IMR-90 (cell line): ENCODE data around the gene RANBP10. TPM values are rescaled to one million over a fixed set of nuclear protein-coding genes. Genes with fewer than 3 reads are reported as not detected.

Source experiments
- ATAC-seq: fragments of 200-7000 bp; cut with Tn5 transposase; 2 replicates; pipeline ENCODE4 v1.9.1; 2020; ENCODE audit warnings: low read depth, mild to moderate bottlenecking, moderate library complexity
- BruUV-seq: library from RNA; stranded (reverse); fragments of 400-500 nt; replicated peaks from 2 replicates; lab custom pipeline; 2021; lab: Mats Ljungman, UMichigan
- CTCF ChIA-PET: fragments of 300-600 bp; formaldehyde crosslinking; extraction: SDS; loops from one replicate; lab custom pipeline; 2021; ENCODE audit warnings: antibody characterized with exemption; lab: Yijun Ruan, JAX
- POLR2A ChIA-PET: fragments of 300-600 bp; sonication (Branson Sonifier 250); formaldehyde crosslinking; loops from one replicate; lab custom pipeline; 2022; ENCODE audit warnings: antibody characterized with exemption; ENCODE audit not compliant: unreplicated experiment; lab: Charles Lee
- DNase-seq: peaks from one replicate; pipeline ENCODE4 v3.0.0; 2013
- H2AFZ ChIP-seq: replicated peaks from 2 replicates; pipeline ENCODE3; 2013; ENCODE audit warnings: low read length, mild to moderate bottlenecking; ENCODE audit not compliant: poor library complexity
- H2AK5ac ChIP-seq: 2 replicates; pipeline ENCODE4 v1.6.1; 2013; ENCODE audit warnings: low read depth, low read length, inconsistent platforms
- H2AK9ac ChIP-seq: replicated peaks from 2 replicates; pipeline ENCODE3; 2013; ENCODE audit warnings: mild to moderate bottlenecking, low read depth, low read length, moderate library complexity; ENCODE audit not compliant: poor library complexity
- H2BK120ac ChIP-seq: 2 replicates; pipeline ENCODE4 v1.6.1; 2013; ENCODE audit warnings: low read depth, low read length, inconsistent platforms
- H2BK15ac ChIP-seq: 3 replicates; pipeline ENCODE4 v1.6.1; 2013; ENCODE audit warnings: low read depth, low read length, inconsistent platforms
- H2BK20ac ChIP-seq: 2 replicates; pipeline ENCODE4 v1.6.1; 2013; ENCODE audit warnings: low read depth, mild to moderate bottlenecking, inconsistent platforms, low read length, moderate library complexity
- H2BK5ac ChIP-seq: 2 replicates; pipeline ENCODE4 v1.6.1; 2013; ENCODE audit warnings: mild to moderate bottlenecking, low read depth, low read length, inconsistent platforms; ENCODE audit not compliant: poor library complexity, severe bottlenecking
- H3K14ac ChIP-seq: replicated peaks from 2 replicates; pipeline ENCODE4 v1.6.1; 2013; ENCODE audit warnings: low read depth, low read length, inconsistent platforms
- H3K18ac ChIP-seq: 2 replicates; pipeline ENCODE4 v1.6.1; 2013; ENCODE audit warnings: low read depth, low read length, control low read depth
- H3K23ac ChIP-seq: 2 replicates; pipeline ENCODE4 v1.6.1; 2013; ENCODE audit warnings: low read depth, low read length, inconsistent platforms
- H3K27ac ChIP-seq: 2 replicates; pipeline ENCODE4 v1.5.1; 2013; ENCODE audit warnings: mild to moderate bottlenecking, control low read depth, low read length; ENCODE audit not compliant: insufficient read depth
- H3K27me3 ChIP-seq: 2 replicates; pipeline ENCODE4 v1.6.1; 2013; ENCODE audit warnings: low read length; ENCODE audit not compliant: control insufficient read depth, insufficient read depth
- H3K36me3 ChIP-seq: 2 replicates; pipeline ENCODE4 v1.6.1; 2013; ENCODE audit warnings: low read length, mixed read lengths; ENCODE audit not compliant: control insufficient read depth, insufficient read depth
- H3K4ac ChIP-seq: 2 replicates; pipeline ENCODE4 v1.6.1; 2013; ENCODE audit warnings: low read depth, low read length, inconsistent platforms
- H3K4me1 ChIP-seq: 2 replicates; pipeline ENCODE4 v1.6.1; 2013; ENCODE audit warnings: low read length, mixed read lengths; ENCODE audit not compliant: control insufficient read depth, insufficient read depth
- H3K4me2 ChIP-seq: 2 replicates; pipeline ENCODE4 v1.6.1; 2013; ENCODE audit warnings: low read depth, mild to moderate bottlenecking, control low read depth, low read length, moderate library complexity
- H3K4me3 ChIP-seq: 2 replicates; pipeline ENCODE4 v1.5.1; 2013; ENCODE audit warnings: low read depth, mild to moderate bottlenecking, control low read depth, low read length, moderate library complexity; ENCODE audit not compliant: insufficient read depth
- H3K56ac ChIP-seq: 2 replicates; pipeline ENCODE4 v1.6.1; 2013; ENCODE audit warnings: low read length, inconsistent platforms; ENCODE audit not compliant: insufficient read depth; ENCODE audit errors: extremely low read depth
- H3K79me1 ChIP-seq, 2 experiments: 2 replicates each; pipeline ENCODE4 v1.6.1; 2013; ENCODE audit warnings: low read length in 2 of 2, inconsistent platforms in 1 of 2, low read depth in 1 of 2
- H3K9ac ChIP-seq: 2 replicates; pipeline ENCODE4 v1.6.1; 2013; ENCODE audit warnings: low read depth, low read length, control low read depth
- H3K9me1 ChIP-seq: 2 replicates; pipeline ENCODE4 v1.6.1; 2013; ENCODE audit warnings: low read length, inconsistent platforms; ENCODE audit not compliant: insufficient read depth
- H3K9me3 ChIP-seq: 2 replicates; pipeline ENCODE4 v1.6.1; 2013; ENCODE audit warnings: low read length; ENCODE audit not compliant: control insufficient read depth, insufficient read depth
- H4K20me1 ChIP-seq: 2 replicates; pipeline ENCODE4 v1.6.1; 2013; ENCODE audit warnings: low read length, inconsistent platforms; ENCODE audit not compliant: insufficient read depth
- H4K5ac ChIP-seq: 2 replicates; pipeline ENCODE4 v1.6.1; 2013; ENCODE audit warnings: mild to moderate bottlenecking, low read depth, low read length, control low read depth
- H4K8ac ChIP-seq, 2 experiments: 2 replicates each; pipeline ENCODE4 v1.6.1; 2013; ENCODE audit warnings: low read depth in 2 of 2, low read length in 2 of 2, control low read depth in 1 of 2, inconsistent platforms in 1 of 2
- H4K91ac ChIP-seq: 2 replicates; pipeline ENCODE4 v1.6.1; 2013; ENCODE audit warnings: low read depth, low read length, inconsistent platforms; ENCODE audit not compliant: insufficient read depth
- POLR2A ChIP-seq: IDR thresholded peaks from 2 replicates; pipeline ENCODE4 v1.6.1; 2012; ENCODE audit warnings: mild to moderate bottlenecking, low read depth, low read length
- RAD21 ChIP-seq: IDR thresholded peaks from 2 replicates; pipeline ENCODE4 v1.6.1; 2012; ENCODE audit warnings: low read length, improper control_type of control experiment
- RCOR1 ChIP-seq: IDR thresholded peaks from 2 replicates; pipeline ENCODE4 v1.6.1; 2012; ENCODE audit warnings: mild to moderate bottlenecking, low read length, improper control_type of control experiment; ENCODE audit not compliant: insufficient replicate concordance
- SMC3 ChIP-seq: fragments of 150-350 bp; IDR thresholded peaks from 2 replicates; pipeline ENCODE4 v1.6.1; 2016; ENCODE audit warnings: low read depth, mild to moderate bottlenecking, antibody characterized with exemption, low read length, moderate library complexity
- WGBS, 2 experiments: methylation state at CpG; one replicate each; pipeline versions ENCODE4 v1.1.5 to v1.1.7; 2013; ENCODE audit warnings: missing lambda C conversion rate in 2 of 2; ENCODE audit not compliant: insufficient read length in 1 of 2; ENCODE audit errors: extremely low coverage in 2 of 2; 5-methylcytosine and 5-hydroxymethylcytosine counted together
- dilution Hi-C: fragments of 300-500 bp; cut with HindIII; formaldehyde crosslinking; loops from one replicate; pipeline ENCODE4 v1.14.3; 2018; ENCODE audit warnings: low sequenced_read_pairs; ENCODE audit not compliant: unreplicated experiment
- in situ Hi-C: fragments of 300-500 bp; cut with MboI; formaldehyde crosslinking; loops from 3 replicates; pipeline ENCODE4 v1.14.3; 2019; ENCODE audit warnings: low sequenced_read_pairs, inconsistent platforms, mixed read lengths
- intact Hi-C: fragments of 100-400 bp; cut with micrococcal nuclease; formaldehyde crosslinking; loops from 2 replicates; pipeline ENCODE4 v1.10.0; 2022
- polyA plus RNA-seq, 3 experiments: library from polyadenylated mRNA; depleted of rRNA; stranded (reverse); fragments of >200 nt; gene quantifications; 2 replicates each; pipeline ENCODE4 v1.2.3, GENCODE V29; 2012; ENCODE audit warnings: low replicate concordance in 1 of 3
- total RNA-seq: library from RNA; depleted of rRNA; stranded (reverse); fragments of >200 nt; gene quantifications from 2 replicates; pipeline ENCODE4 v1.2.3, GENCODE V29; 2012
- TF ChIP-seq, protein P1 (sequence below): conservative IDR thresholded peaks from 2 replicates; pipeline ENCODE4 v1.5.1; 2012; ENCODE audit warnings: mild to moderate bottlenecking, low read depth, low read length, improper control_type of control experiment

Gene RANBP10
- total and polyA plus RNA-seq, 2 of the 4 experiments (the other 2 are of a cell fraction): 2.7 to 12.1 TPM

DNA sequence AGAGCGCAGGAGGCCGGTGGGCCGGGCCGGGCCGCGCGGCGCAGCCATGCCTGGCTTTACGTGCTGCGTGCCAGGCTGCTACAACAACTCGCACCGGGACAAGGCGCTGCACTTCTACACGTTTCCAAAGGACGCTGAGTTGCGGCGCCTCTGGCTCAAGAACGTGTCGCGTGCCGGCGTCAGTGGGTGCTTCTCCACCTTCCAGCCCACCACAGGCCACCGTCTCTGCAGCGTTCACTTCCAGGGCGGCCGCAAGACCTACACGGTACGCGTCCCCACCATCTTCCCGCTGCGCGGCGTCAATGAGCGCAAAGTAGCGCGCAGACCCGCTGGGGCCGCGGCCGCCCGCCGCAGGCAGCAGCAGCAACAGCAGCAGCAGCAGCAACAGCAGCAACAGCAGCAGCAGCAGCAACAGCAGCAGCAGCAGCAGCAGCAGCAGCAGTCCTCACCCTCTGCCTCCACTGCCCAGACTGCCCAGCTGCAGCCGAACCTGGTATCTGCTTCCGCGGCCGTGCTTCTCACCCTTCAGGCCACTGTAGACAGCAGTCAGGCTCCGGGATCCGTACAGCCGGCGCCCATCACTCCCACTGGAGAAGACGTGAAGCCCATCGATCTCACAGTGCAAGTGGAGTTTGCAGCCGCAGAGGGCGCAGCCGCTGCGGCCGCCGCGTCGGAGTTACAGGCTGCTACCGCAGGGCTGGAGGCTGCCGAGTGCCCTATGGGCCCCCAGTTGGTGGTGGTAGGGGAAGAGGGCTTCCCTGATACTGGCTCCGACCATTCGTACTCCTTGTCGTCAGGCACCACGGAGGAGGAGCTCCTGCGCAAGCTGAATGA is 36.4 kb upstream of the RANBP10 start:
- H3K23ac ChIP-seq: peak overlapping the region; percentile 96
- peak; percentile 7 for ATAC-seq
- no peaks in the 10 kb centered on the region for H3K36me3 ChIP-seq
- 1% methylated on average over 38 of the region's 67 CpGs; no CpG with 5 or more reads in 1 of the 2 experiments for WGBS, 2 experiments
- H2BK15ac ChIP-seq: no peak overlapping the region
- H4K5ac ChIP-seq: peak overlapping the region; percentile 77
- DNase-seq: peak; percentile 46
- peak overlapping the region; percentile 63; the same call in 1 of the 2 replicates for H2BK120ac ChIP-seq
- peak overlapping the region; percentile 90 for H3K4me2 ChIP-seq
- no peaks in the 10 kb centered on the region for H3K27me3 ChIP-seq
- H3K4me3 ChIP-seq: peak overlapping the region; percentile 69
- no peaks in the 10 kb centered on the region for H3K9me3 ChIP-seq
- H2BK5ac ChIP-seq: peak overlapping the region; percentile 67
- dilution Hi-C loops (no loop called here), in situ Hi-C loops (no loop called here), intact Hi-C loops (loop anchor here (1.0 to 2.0 kb wide), 2 partner anchors 26 to 86 kb away; no protein-coding TSS in a partner anchor)
- peaks cover 24 to 50% of the 10 kb centered on the region in 2 experiments for H3K79me1 ChIP-seq
- ChIA-PET CTCF (interaction anchor here (0.6 kb wide), 1 partner anchor 21 kb away, joined by 3 read pairs; no protein-coding TSS in a partner anchor), POLR2A (no interaction called here)
- H4K8ac ChIP-seq: peak overlapping the region; percentile 38 to 88
- no peak overlapping the region for H2BK20ac ChIP-seq
- peak overlapping the region; percentile 92 for H2AK5ac ChIP-seq
- no TSS peak for BruUV-seq
- H3K56ac ChIP-seq: no peak overlapping the region
- peaks cover 13% of the 10 kb centered on the region for H3K4me1 ChIP-seq
- peak overlapping the region; percentile 87 for H3K9ac ChIP-seq
- H3K27ac ChIP-seq: peak overlapping the region; percentile 85
- H3K18ac ChIP-seq: peak overlapping the region; percentile 40; the same call in 1 of the 2 replicates
- peak overlapping the region; percentile 100 for H2AFZ ChIP-seq
- H3K4ac ChIP-seq: peak overlapping the region; percentile 86
- peak overlapping the region; percentile 95 for H3K14ac ChIP-seq
- TF ChIP-seq POLR2A: peak; percentile 10; the same call in 1 of the 2 replicates
- TF ChIP-seq, protein P1, sequence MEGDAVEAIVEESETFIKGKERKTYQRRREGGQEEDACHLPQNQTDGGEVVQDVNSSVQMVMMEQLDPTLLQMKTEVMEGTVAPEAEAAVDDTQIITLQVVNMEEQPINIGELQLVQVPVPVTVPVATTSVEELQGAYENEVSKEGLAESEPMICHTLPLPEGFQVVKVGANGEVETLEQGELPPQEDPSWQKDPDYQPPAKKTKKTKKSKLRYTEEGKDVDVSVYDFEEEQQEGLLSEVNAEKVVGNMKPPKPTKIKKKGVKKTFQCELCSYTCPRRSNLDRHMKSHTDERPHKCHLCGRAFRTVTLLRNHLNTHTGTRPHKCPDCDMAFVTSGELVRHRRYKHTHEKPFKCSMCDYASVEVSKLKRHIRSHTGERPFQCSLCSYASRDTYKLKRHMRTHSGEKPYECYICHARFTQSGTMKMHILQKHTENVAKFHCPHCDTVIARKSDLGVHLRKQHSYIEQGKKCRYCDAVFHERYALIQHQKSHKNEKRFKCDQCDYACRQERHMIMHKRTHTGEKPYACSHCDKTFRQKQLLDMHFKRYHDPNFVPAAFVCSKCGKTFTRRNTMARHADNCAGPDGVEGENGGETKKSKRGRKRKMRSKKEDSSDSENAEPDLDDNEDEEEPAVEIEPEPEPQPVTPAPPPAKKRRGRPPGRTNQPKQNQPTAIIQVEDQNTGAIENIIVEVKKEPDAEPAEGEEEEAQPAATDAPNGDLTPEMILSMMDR: peak; percentile 32
- TF ChIP-seq SMC3: 0 out of 2 replicates have a peak, but pooled peaks have one; percentile 8
- no peak for TF ChIP-seq RCOR1
- TF ChIP-seq RAD21: no peak
- H2AK9ac ChIP-seq: peak overlapping the region; percentile 95
- peaks cover 21% of the 10 kb centered on the region for H3K9me1 ChIP-seq
- H4K20me1 ChIP-seq: peaks cover 19% of the 10 kb centered on the region
- H4K91ac ChIP-seq: peak overlapping the region; percentile 53; the same call in 1 of the 2 replicates
